EH (cell line): Measurements from ENCODE around the gene GARIN1A.
A peak's percentile ranks its signal among the peaks of the same experiment; 100 is the strongest.
"Not testable (repeated sequence)": the region's sequence is repeated elsewhere in the genome, so short reads cannot be mapped to it uniquely, and the experiment has no call there.

Source experiments
- DNase-seq: peaks from one replicate; pipeline ENCODE4 v3.0.0-alpha.2; 2015; ENCODE audit warnings: low read depth

GARIN1A gene

GRCh38 chr7:128683738-128684137 lies 11.6 kb downstream of the GARIN1A start:
- not testable (repeated sequence) for DNase-seq

- DNase-seq, result no peak
Observed at GRCh38 chr7:128687131-128687530, 15.0 kb downstream of the GARIN1A start.

- no peak for DNase-seq
Observed at GRCh38 chr7:128688492-128688891, 16.4 kb downstream of the GARIN1A start.

GRCh38 chr7:128689161-128689935 lies 17.3 kb downstream of the GARIN1A start:
- DNase-seq, result not testable (repeated sequence)

- no peak for DNase-seq
Observed at GRCh38 chr7:128691227-128691626, 19.1 kb downstream of the GARIN1A start.

- DNase-seq, result no peak
Observed at GRCh38 chr7:128692623-128693270, 20.7 kb downstream of the GARIN1A start.

GRCh38 chr7:128693373-128694015 lies 21.4 kb downstream of the GARIN1A start:
- DNase-seq, result no peak

GRCh38 chr7:128694738-128695137 lies 22.6 kb downstream of the GARIN1A start:
- DNase-seq, result no peak

- peak; percentile 66 for DNase-seq
Observed at GRCh38 chr7:128697302-128697905, 25.3 kb downstream of the GARIN1A start.

- DNase-seq, result no peak
Observed at GRCh38 chr7:128699196-128699712, 27.2 kb downstream of the GARIN1A start.

- DNase-seq, result no peak
Observed at GRCh38 chr7:128699895-128700294, 27.8 kb downstream of the GARIN1A start.

GRCh38 chr7:128701062-128701785 lies 29.1 kb downstream of the GARIN1A start:
- no peak for DNase-seq

- peak; percentile 62 for DNase-seq
Observed at GRCh38 chr7:128703609-128704241, 31.6 kb downstream of the GARIN1A start.

- DNase-seq, result peak; percentile 89
Observed at GRCh38 chr7:128705891-128706333, 33.8 kb downstream of the GARIN1A start.

GRCh38 chr7:128707752-128708151 lies 35.7 kb downstream of the GARIN1A start:
- DNase-seq, result no peak

- DNase-seq, result no peak
Observed at GRCh38 chr7:128708235-128708634, 36.1 kb downstream of the GARIN1A start.

GRCh38 chr7:128708824-128709223 lies 36.7 kb downstream of the GARIN1A start:
- no peak for DNase-seq

- no peak for DNase-seq
Observed at GRCh38 chr7:128710481-128710880, 38.4 kb downstream of the GARIN1A start.

GRCh38 chr7:128713794-128714193 lies 41.7 kb downstream of the GARIN1A start:
- no peak for DNase-seq

- DNase-seq, result no peak
Observed at GRCh38 chr7:128714701-128715495, 42.8 kb downstream of the GARIN1A start.
